Measurements from ENCODE around the gene GNGT2. TPM values are rescaled to one million over a fixed set of nuclear protein-coding genes. Genes with fewer than 3 reads are reported as not detected.

The GNGT2 gene
- total RNA-seq, 1 experiment from 2014 or later = 0.40 TPM

DNA sequence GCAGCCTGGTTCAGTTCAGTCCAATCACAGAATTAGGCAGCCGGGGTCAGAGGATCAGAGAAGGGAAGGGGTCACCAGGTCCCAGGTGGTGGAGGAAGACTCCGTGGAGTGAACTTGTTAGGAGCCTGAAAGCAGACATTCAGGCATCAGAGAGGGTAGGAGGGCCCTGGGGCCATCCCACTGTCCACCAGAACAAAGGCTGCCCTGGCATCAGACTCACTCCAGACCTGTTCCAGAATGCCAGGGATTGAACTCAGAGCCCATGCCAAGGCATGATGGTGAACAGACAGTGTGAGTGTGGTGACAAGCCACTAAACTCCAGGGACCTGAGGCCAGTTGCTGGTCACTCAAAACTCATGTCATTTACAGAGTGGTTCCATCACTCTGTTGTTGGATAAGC lies 40.2 kb downstream of the GNGT2 start:
- Histone ChIP-seq H3K9me2 (replicated peaks; ENCODE audit: low read length) (no peaks in the 10 kb centered on the region), H3K27ac (ENCODE audit: low read length) (no peak overlapping the region), H3K36me3 (ENCODE audit: low read depth, low read length) (no peaks in the 10 kb centered on the region), H3K4me3 (ENCODE audit: low read length) (no peak overlapping the region), H3K9ac (ENCODE audit: low read length) (no peak overlapping the region), H4K20me1 (ENCODE audit: low read length) (no peaks in the 10 kb centered on the region), H3F3A (ENCODE audit: low read length, unreplicated experiment) (no peaks in the 10 kb centered on the region), H3K9me3 (ENCODE audit: low read length) (no peaks in the 10 kb centered on the region), H3K4me2 (ENCODE audit: low read length) (no peak overlapping the region), H2AFZ (ENCODE audit: low read length) (no peak overlapping the region), H3K79me2 (ENCODE audit: low read length) (no peaks in the 10 kb centered on the region), H3K27me3 (ENCODE audit: low read length) (peaks cover 30% of the 10 kb centered on the region; the same call in 1 of the 2 replicates), H3K4me1 (ENCODE audit: insufficient read depth, low read length) (no peaks in the 10 kb centered on the region)
- ATAC-seq (no peak), DNase-seq (no peak)
- BruUV-seq (replicated peaks) = no TSS peak
- TF ChIP-seq EZH2 (IDR thresholded peaks at IDR 0.05; ENCODE audit: low read length, unreplicated experiment) = no peak
- TF ChIP-seq EZH2phosphoT487 (IDR thresholded peaks at IDR 0.05; ENCODE audit: borderline replicate concordance, low read length) = no peak
- TF ChIP-seq, protein P1, sequence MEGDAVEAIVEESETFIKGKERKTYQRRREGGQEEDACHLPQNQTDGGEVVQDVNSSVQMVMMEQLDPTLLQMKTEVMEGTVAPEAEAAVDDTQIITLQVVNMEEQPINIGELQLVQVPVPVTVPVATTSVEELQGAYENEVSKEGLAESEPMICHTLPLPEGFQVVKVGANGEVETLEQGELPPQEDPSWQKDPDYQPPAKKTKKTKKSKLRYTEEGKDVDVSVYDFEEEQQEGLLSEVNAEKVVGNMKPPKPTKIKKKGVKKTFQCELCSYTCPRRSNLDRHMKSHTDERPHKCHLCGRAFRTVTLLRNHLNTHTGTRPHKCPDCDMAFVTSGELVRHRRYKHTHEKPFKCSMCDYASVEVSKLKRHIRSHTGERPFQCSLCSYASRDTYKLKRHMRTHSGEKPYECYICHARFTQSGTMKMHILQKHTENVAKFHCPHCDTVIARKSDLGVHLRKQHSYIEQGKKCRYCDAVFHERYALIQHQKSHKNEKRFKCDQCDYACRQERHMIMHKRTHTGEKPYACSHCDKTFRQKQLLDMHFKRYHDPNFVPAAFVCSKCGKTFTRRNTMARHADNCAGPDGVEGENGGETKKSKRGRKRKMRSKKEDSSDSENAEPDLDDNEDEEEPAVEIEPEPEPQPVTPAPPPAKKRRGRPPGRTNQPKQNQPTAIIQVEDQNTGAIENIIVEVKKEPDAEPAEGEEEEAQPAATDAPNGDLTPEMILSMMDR (conservative IDR thresholded peaks at IDR 0.05; ENCODE audit: low read depth, low read length) = no peak
- ChIA-PET POLR2A (ENCODE audit: unreplicated experiment) (no interaction called here), CTCF (no interaction called here)
- intact Hi-C loops (cut with micrococcal nuclease) = no loop called here

DNA sequence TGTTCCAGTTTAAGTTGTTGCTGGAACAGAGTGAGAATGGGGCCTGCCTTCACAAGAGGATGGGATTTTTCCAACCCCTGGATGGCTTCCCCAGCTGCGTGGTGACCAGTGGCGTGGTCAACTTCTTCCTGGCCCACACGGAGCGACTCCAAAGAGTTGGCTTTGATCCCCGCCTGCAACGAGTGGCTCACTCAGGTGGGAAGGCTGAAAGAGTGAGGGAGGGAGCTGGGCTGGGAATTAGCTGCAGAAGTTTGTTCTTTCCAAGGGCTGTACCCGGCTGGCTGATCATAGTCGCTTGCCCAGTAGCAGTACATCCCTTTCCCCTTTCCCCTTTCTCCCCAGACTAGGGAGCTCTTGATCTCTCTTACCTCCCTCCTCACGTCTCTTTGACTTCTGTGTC lies 41.7 kb downstream of the GNGT2 start:
- Histone ChIP-seq H3K27ac (ENCODE audit: low read length) (no peak overlapping the region), H3K4me3 (ENCODE audit: low read length) (no peak overlapping the region), H4K20me1 (ENCODE audit: low read length) (no peaks in the 10 kb centered on the region), H3K4me2 (ENCODE audit: low read length) (no peak overlapping the region), H3K9me2 (replicated peaks; ENCODE audit: low read length) (no peaks in the 10 kb centered on the region), H3F3A (ENCODE audit: low read length, unreplicated experiment) (no peaks in the 10 kb centered on the region), H3K79me2 (ENCODE audit: low read length) (no peaks in the 10 kb centered on the region), H3K27me3 (ENCODE audit: low read length) (peaks cover 33% of the 10 kb centered on the region; the same call in 1 of the 2 replicates), H3K9me3 (ENCODE audit: low read length) (no peaks in the 10 kb centered on the region), H3K4me1 (ENCODE audit: insufficient read depth, low read length) (no peaks in the 10 kb centered on the region), H3K9ac (ENCODE audit: low read length) (no peak overlapping the region), H3K36me3 (ENCODE audit: low read depth, low read length) (no peaks in the 10 kb centered on the region), H2AFZ (ENCODE audit: low read length) (no peak overlapping the region)
- ChIA-PET POLR2A (ENCODE audit: unreplicated experiment) (no interaction called here), CTCF (interaction anchor here (0.6 kb wide), 1 partner anchor 492 kb away, joined by 4 read pairs; no protein-coding TSS in a partner anchor)
- ATAC-seq (no peak), DNase-seq (no peak)
- no TSS peak for BruUV-seq (replicated peaks)
- intact Hi-C loops (cut with micrococcal nuclease) = no loop called here
- TF ChIP-seq EZH2 (IDR thresholded peaks at IDR 0.05; ENCODE audit: low read length, unreplicated experiment) (no peak), EZH2phosphoT487 (IDR thresholded peaks at IDR 0.05; ENCODE audit: borderline replicate concordance, low read length) (no peak)
- TF ChIP-seq, protein P1 (conservative IDR thresholded peaks at IDR 0.05; ENCODE audit: low read depth, low read length) = no peak

DNA sequence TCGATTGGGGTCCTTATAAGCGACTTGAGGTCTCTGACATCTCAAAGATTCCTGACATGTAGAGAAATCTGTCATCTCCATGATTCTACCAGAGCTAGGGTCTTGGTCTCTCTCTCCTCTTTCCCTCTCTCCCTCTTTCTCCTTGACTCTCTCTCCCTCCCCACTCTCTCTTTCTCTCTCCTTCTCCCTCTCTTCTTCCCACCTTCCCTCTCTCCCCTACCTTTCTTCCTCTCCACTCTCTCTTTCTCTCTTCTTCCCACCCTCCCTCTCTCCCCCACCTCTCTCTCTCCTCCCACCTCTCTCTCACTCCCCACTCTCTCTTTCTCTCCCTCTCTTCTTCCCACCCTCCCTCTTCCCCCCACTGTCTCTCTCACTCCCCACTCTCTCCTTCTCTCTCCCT lies 45.2 kb downstream of the GNGT2 start:
- no peaks in the 10 kb centered on the region for H3K9me2 ChIP-seq (replicated peaks; ENCODE audit: low read length)
- H2AFZ ChIP-seq (ENCODE audit: low read length) = no peak overlapping the region
- no peaks in the 10 kb centered on the region for H3K4me1 ChIP-seq (ENCODE audit: insufficient read depth, low read length)
- H4K20me1 ChIP-seq (ENCODE audit: low read length) = no peaks in the 10 kb centered on the region
- no peaks in the 10 kb centered on the region for H3K36me3 ChIP-seq (ENCODE audit: low read depth, low read length)
- H3K4me2 ChIP-seq (ENCODE audit: low read length) = no peak overlapping the region
- H3K27me3 ChIP-seq (ENCODE audit: low read length) = peaks cover 26% of the 10 kb centered on the region; the same call in 1 of the 2 replicates
- intact Hi-C loops (cut with micrococcal nuclease) = no loop called here
- no peak for ATAC-seq
- ChIA-PET CTCF (no interaction called here), POLR2A (ENCODE audit: unreplicated experiment) (no interaction called here)
- no peaks in the 10 kb centered on the region for H3K9me3 ChIP-seq (ENCODE audit: low read length)
- no peak overlapping the region for H3K9ac ChIP-seq (ENCODE audit: low read length)
- TF ChIP-seq, protein P1 (conservative IDR thresholded peaks at IDR 0.05; ENCODE audit: low read depth, low read length) = no peak
- TF ChIP-seq EZH2 (IDR thresholded peaks at IDR 0.05; ENCODE audit: low read length, unreplicated experiment) = no peak
- TF ChIP-seq EZH2phosphoT487 (IDR thresholded peaks at IDR 0.05; ENCODE audit: borderline replicate concordance, low read length) = no peak
- no TSS peak for BruUV-seq (replicated peaks)
- no peaks in the 10 kb centered on the region for H3F3A ChIP-seq (ENCODE audit: low read length, unreplicated experiment)
- H3K27ac ChIP-seq (ENCODE audit: low read length) = no peak overlapping the region
- no peak overlapping the region for H3K4me3 ChIP-seq (ENCODE audit: low read length)
- DNase-seq = no peak
- no peaks in the 10 kb centered on the region for H3K79me2 ChIP-seq (ENCODE audit: low read length)

Data from PC-3 (cell line).